PFSK-1 (cell line): ENCODE measurements around the gene SNX30.

Source experiments
- FOXP2 ChIP-seq: optimal IDR thresholded peaks from 2 replicates; pipeline ENCODE3; 2011; ENCODE audit warnings: borderline replicate concordance, control low read depth, inconsistent platforms; ENCODE audit not compliant: insufficient read depth; ENCODE audit errors: extremely low read length, extremely low read depth
- POLR2AphosphoS5 ChIP-seq: IDR thresholded peaks from 2 replicates; pipeline ENCODE4 v1.6.1; 2012; ENCODE audit warnings: low read depth, mild to moderate bottlenecking, control low read depth, low read length, moderate library complexity
- REST ChIP-seq, 2 experiments: IDR thresholded peaks; 2 replicates each; pipeline versions ENCODE4 v1.6.1 to v1.8.0; 2011 to 2012; ENCODE audit warnings: low read depth in 2 of 2, low read length in 2 of 2, control low read depth in 1 of 2, inconsistent platforms in 1 of 2, mild to moderate bottlenecking in 1 of 2, moderate library complexity in 1 of 2; ENCODE audit not compliant: insufficient read depth in 1 of 2
- SIN3A ChIP-seq: IDR thresholded peaks from 2 replicates; pipeline ENCODE4 v1.6.1; 2012; ENCODE audit warnings: mild to moderate bottlenecking, low read length, moderate library complexity, borderline replicate concordance; ENCODE audit not compliant: insufficient read depth
- TAF1 ChIP-seq: IDR thresholded peaks from 2 replicates; pipeline ENCODE4 v1.6.1; 2012; ENCODE audit warnings: low read length, control low read depth, borderline replicate concordance; ENCODE audit not compliant: insufficient read depth

DNA sequence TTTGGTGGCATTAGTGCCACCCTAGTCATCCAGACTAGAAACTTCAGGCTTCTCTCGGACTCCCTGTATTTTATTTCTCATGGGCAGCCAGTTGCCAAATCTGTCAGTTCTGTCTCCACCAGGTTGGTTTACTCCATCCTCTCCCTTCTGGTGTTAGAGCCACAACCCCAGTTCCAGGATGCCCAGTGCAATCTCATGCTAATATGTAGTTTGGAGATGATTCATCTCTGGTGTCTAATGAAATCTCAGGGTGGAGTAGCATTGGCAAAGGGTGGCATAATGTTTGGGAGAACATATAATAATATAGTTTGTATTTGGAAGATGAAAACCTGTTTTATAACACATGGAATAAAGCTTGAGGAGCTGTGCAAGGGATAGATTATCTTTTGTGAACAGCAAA is 109.9 kb downstream of the SNX30 start:
- TF ChIP-seq POLR2AphosphoS5 (no peak), REST (IDR thresholded peaks at IDR 0.05; ENCODE audit: insufficient read depth in 1 of 2, low read depth in 2 of 2, low read length in 2 of 2) (no peak), SIN3A (no peak), TAF1 (no peak), FOXP2 (no peak)
